NCI-H1930 (cell line): ENCODE results near the gene SKIDA1.
"Not testable (repeated sequence)": the region's sequence is repeated elsewhere in the genome, so short reads cannot be mapped to it uniquely, and the experiment has no call there.

Experiments used
- DNase-seq, 2 experiments: peaks; one replicate each; lab custom pipeline; 2025; lab: John Stamatoyannopoulos, UW

SKIDA1 gene

DNA sequence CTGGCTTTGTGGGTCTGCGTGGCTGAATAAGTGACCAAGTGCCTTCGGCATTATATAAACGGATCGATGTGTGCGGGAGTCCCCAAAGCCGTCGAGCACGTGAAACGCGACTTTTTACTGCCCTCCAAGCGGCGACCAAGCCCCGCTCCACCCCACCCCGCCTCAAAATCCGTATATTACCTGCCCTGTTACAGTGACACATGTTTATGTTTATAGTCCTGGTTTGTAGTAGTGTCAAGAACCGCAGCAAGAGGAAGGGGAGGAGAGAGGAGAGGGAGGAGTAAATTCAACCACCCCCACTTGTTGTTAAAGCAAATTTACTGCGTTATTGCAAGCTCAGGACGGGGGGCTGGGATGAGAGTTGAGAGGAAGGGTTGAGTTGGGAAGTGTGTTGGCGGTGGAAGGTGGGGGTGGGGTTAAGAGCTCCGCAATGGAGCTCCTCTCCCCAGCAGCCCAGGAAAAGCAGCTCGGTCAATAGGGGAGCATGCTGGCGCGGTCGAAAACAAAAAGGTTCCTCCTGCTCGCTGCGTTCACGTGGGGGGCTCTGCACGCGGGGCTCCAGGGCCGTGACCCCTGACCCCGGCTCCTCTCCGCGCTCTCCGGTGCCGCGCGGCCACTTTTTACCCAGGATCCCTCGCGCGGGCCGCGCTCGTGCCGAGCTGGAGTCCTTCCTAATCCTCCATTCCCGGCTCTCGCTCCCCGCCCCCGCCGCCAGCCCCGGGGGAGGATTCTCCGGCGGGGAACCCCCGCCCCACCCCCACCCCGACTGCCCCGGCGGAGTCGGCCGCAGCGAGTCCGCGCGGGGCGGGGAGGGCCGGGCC is at the start of gene SKIDA1:
Gene SKIDA1, minus strand, starts transcription at position 316 of the 821 bp plus-strand sequence. CDS start 7,860 bp downstream, outside the sequence.
- peak; percentile 45 to 62 for DNase-seq

DNA sequence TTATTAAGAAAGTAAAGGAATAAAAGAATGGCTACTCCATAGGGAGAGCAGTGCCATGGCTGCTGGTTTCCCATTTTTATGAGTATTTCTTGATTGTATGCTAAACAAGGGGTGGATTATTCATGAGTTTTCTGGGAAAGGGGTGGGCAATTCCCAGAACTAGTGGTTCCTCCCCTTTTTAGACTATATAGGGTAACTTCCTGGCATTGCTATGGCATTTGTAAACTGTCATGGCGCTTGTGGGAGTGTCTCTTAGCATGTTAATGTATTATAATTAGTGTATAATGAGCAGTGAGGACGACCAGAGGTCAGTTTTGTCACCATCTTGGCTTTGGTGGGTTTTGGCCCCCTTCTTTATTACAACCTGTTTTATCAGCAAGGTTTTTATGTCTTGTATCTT is 49.0 kb upstream of the SKIDA1 start:
- not testable (repeated sequence) for DNase-seq

DNA sequence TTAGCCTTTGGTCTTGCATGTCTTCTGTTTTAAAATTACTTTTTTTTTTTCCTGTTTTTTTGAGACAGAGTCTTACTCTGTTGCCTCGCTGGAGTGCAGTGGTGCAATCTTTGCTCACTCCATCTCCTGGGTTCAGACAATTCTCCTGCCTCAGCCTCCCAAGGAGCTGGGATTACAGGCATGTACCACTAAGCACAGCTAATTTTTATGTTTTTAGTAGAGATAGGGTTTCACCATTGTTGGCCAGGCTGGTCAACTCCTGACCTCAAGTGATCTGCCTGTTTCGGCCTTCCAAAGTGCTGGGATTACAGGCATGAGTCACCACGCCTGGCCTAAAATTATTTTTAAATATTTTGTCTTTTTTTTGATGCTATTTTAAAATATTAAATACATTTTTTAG is 47.1 kb upstream of the SKIDA1 start:
- no peak for DNase-seq

DNA sequence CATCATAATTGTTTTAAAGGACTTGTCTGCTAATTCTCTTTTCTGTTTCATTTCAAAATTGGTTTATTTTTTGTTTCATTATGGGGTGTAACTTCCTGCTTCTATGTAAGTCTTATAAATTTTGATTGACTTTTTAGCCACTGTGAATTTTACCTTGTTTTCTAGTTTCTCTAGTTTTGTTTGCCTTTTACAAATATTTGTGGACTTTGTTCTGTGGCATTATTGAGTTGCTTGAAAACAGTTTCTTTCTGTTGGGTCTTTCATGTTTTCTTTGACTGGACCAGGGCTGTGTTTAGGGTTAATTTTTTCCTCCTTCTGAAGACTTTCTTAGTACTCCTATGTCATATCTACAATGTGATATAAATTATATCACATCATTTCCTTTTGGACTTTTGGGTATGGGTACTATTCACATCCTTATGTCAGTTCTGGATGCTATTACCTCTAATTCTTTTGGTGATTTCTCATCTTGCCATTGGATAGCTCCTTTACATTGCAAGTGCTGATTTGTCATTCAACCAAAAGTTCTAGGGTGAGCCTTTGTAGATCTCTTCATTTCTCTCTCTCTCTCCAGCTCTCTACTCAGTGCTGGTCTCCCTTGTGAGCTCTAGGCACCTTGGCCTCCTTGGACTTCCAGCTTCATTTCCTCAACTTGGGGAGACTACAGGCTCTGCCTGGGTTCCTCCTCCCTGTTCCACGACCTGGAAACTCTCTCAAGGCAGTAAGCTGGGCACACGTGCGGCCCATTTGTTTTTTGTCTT is 45.5 kb upstream of the SKIDA1 start:
- no peak for DNase-seq

- not testable (repeated sequence) for DNase-seq
These were observed 33.5 kb upstream of the SKIDA1 start for GRCh38 chr10:21558984-21559383.

GRCh38 chr10:21556527-21556926 is 31.0 kb upstream of the SKIDA1 start:
- DNase-seq: no peak

GRCh38 chr10:21552638-21553037 is 27.2 kb upstream of the SKIDA1 start:
- DNase-seq: no peak

DNA sequence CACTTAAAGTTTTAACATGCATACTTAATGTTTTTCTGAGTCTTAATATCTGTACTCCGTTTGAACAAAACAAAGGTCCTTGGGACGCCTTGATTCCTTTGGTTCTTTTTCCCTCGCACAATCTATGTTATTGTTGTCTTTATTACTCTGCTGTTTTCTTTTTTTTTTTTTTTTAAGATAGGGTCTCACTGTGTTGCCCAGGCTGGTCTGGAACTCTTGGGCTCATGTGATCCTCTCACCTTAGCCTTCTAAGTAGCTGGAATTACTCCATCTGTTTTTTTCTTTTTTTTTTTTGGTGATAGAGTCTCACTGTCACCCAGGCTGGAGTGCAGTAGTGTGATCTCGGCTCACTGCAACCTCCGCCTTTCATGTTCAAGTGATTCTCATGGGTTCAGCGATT is 21.8 kb upstream of the SKIDA1 start:
- no peak for DNase-seq

DNA sequence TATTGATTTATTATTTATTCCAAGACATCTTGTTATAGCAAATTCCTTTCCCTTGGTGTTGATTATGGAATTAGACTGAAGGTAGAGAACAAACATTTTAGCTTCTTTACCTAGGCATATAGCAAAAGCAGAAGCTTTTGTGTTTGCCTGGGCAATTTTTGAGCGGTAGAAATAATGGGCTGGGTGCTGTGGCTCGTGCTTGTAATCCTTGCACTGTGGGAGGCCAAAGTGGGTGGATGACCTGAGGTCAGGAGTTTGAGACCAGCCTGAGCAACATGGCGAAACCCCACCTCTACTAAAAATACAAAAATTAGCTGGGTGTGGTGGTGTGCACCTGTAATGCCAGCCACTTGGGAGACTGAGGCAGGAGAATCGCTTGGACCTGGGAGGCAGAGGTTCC is 15.2 kb upstream of the SKIDA1 start:
- not testable (repeated sequence) for DNase-seq

GRCh38 chr10:21536874-21537273 is 11.4 kb upstream of the SKIDA1 start:
- no peak for DNase-seq

DNA sequence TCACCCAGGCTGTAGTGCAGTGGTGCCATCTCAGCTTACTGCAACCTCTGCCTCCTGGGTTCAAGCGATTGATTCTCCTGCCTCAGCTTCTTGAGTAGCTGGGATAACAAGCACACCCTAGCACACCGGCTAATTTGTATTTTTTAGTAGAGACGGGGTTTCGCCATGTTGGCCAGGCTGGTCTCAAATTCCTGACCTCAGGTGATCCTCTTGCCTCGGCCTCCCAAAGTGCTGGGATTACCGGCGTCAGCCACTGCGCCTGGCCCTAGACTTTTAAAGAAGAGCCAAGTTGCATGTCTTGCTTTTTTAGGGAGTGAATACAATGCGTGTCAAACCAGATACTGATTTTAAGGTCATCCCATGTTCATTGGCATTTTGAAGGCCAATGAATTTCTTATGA is 10.5 kb upstream of the SKIDA1 start:
- DNase-seq: not testable (repeated sequence)

DNA sequence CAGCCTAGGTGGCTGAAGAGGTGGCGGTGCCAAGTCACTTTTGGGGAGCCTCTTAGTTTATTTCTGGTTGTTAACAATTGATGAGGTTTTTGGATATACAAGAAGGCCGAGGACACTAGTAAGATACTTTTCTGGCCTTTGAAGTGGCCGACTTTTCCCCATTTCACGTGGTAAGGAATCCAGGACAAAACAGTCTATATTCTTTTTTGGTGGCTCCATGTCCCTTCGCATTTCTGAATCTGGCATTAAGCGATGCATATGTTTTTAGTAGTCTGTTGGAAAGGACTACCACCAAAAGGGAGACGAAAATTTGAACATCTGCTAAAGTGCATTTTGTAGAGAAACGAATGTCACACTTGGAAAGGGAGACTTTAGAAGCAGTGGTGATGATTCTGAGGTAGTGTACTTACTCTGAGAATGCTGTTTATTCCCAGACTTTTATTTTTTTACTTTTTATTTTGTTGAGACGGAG is 10.0 kb upstream of the SKIDA1 start:
- DNase-seq: no peak

DNA sequence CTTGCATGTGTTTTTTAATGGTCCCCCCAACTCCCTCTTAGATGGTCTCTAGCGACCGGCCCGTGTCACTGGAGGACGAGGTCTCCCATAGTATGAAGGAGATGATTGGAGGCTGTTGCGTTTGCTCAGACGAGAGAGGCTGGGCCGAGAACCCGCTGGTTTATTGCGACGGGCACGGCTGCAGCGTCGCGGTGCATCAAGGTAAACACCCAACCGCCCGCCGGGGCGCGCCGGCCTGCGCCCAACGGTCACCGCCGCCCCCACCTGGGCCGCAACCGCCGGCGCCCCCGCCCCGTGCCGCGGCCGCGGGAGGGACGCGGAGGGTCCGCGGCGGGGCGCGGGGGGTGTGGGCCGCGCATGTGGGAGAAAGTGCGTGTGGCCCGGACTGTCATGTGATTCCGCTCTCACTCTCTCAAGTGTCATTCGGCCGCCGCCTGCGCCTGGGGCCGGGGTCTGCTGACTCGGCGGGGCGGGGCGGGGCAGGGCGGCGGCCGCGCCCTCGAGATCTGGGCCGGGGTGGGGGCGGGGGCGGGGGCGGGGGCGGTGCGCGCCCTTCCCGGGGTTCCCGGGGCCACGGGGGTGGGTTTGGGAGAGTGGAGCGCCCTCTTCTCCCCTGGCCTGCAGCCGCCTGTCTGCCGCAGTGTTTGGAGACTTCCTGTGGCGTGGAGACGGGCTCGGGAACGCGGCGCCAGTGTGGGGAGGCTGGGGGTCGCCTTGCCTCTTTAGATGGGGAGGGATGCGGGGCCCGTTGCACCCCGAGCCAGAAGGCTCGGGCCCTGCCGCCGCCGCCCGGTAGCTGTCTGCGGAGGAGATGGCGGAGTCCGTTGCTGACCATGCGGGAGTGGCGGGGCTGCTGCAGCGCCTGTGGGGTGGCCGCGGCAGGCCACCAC is 9.4 kb upstream of the SKIDA1 start:
- peak in 1 of 2 experiments; percentile 9 for DNase-seq

DNA sequence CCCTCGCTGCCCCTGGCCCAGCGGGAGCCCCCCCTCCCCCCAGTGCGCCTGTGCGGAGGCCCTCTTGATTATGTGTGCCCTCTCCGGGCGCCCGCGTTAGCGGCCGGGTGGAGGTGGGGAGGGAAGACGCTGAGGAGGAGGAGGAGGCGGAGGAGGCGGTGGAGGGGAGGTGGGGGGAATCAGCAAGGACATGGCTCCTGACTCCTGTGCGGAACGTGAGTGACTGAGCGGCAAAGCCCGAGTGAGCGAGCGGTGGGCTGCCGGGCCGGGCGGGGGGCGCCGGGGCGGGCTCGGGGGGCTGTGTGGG is 8.8 kb upstream of the SKIDA1 start:
- DNase-seq: no peak

DNA sequence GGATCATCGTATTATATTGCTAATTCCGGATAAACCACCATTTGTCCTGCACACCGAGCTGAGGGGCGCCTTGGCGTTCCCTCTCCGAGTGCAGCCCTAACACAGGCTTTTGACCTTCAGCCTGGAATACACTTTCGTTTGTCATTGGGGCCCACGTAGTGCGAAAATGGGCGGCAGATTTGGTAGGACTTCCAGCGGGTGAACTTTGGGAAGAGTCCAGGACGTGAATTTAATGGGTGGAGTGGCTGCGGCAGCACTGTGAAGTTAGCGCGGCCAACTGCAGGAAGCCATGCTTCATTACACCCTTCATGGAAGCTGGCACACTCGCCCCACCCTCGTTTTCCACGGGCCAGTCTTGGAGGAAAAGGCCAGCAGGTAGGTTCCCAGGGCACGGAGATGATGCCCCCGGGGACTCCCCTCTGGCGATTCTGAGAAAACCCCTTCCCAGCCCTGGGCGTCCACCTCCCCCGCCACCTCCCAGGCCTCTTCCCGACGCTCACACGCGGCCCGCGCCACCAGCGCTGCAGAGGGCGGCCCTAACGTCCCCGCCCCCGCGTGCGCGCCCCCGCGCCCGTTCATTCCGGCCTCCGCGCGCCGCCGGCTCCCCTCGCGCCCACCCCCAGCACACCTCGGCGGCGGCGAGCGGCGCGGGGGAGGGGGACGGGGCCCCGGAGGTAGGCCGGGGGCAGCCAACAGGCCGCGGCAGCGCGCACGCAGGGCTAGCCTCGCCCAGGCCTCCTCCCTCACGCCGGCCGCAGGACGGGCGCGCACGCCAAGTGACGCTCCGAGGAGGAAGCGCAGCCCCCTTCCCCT is 8.2 kb upstream of the SKIDA1 start, which contains the start of gene MLLT10:
Gene MLLT10, plus strand, starts transcription at position 766 of the 813 bp plus-strand sequence. CDS start 413 bp downstream, outside the sequence.
- peak; percentile 72 to 76 for DNase-seq

- no peak for DNase-seq
These were observed 7.4 kb upstream of the SKIDA1 start for GRCh38 chr10:21532694-21533466.

DNA sequence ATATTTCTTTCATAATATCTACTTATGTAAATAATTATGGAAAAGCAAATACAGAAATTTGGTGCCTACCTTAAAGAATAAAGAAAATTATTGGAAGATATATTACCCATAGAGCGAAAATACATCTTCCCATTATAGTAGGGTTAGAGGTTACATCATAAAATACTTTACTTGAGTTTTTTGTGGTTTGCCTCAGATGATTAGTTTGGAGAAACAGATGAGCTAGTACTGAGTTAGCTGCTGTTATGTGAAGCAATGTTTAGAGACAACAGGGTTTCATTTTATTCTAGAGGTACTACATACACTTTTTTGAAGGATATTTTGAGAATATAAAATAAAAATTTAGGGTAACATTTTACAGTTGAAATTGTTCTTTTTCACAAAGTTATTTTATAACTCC is 5.7 kb upstream of the SKIDA1 start:
- DNase-seq: no peak

DNA sequence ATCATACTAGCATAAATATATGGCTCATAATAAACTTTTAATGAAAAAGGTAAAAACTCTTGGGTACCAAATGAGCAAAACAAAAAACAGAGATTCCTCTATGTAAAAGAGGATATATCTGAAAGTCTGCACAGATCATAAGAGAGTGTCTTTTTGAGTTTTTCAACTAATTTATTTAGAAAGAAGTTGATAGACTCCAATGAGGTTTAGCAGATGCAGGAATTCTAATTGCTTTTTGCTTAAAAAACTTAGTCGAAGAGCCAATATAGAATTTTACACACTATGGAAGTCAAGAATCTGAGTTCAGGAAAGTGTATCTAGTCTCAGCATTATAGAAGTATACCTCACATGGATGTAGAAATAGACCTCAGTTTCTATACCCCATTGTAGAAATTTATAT is 5.2 kb upstream of the SKIDA1 start:
- no peak for DNase-seq

DNA sequence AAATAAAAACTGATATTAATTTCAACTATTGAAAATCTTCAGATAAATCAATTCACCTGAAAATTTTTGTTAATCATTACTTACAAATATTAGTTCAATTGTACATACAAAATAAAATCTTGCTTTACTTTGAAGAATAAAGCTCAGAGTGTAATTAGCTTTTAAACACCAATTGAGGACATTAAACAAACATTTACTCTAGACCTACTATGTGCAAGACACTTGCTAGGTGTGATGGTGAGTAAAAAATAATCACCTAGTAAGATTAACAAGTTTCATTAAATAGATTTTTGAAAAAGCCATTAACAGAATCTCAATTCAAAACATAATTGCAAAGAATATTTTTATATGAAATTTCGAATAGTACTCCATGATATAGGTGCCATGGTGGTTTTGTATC is 4.7 kb upstream of the SKIDA1 start:
- DNase-seq: no peak
